Uterus (tissue), 2 donors: ENCODE results near the gene ELL2.

Experiments used
- POLR2A ChIP-seq, 2 donors: fragments of 450-650 bp; IDR thresholded peaks; one replicate each; pipeline ENCODE4 v1.6.1; 2016; ENCODE audit warnings: antibody characterized with exemption in 2 of 2, mild to moderate bottlenecking in 1 of 2, moderate library complexity in 1 of 2
- TF ChIP-seq, protein P1 (sequence below), 4 experiments: fragments of 200-600 bp in 2 of 4; fragments of 450-650 bp in 2 of 4; sonication (generic) in 2 of 4; IDR thresholded peaks; one replicate each; pipeline ENCODE4 v1.5.1; 2016 to 2019; ENCODE audit warnings: antibody characterized with exemption in 4 of 4, mild to moderate bottlenecking in 2 of 4, moderate library complexity in 1 of 4

GRCh38 chr5:95923918-95924544 lies 37.6 kb downstream of the ELL2 start:
- TF ChIP-seq, protein P1, sequence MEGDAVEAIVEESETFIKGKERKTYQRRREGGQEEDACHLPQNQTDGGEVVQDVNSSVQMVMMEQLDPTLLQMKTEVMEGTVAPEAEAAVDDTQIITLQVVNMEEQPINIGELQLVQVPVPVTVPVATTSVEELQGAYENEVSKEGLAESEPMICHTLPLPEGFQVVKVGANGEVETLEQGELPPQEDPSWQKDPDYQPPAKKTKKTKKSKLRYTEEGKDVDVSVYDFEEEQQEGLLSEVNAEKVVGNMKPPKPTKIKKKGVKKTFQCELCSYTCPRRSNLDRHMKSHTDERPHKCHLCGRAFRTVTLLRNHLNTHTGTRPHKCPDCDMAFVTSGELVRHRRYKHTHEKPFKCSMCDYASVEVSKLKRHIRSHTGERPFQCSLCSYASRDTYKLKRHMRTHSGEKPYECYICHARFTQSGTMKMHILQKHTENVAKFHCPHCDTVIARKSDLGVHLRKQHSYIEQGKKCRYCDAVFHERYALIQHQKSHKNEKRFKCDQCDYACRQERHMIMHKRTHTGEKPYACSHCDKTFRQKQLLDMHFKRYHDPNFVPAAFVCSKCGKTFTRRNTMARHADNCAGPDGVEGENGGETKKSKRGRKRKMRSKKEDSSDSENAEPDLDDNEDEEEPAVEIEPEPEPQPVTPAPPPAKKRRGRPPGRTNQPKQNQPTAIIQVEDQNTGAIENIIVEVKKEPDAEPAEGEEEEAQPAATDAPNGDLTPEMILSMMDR (IDR thresholded peaks at IDR 0.05) = no peak
- TF ChIP-seq POLR2A (IDR thresholded peaks at IDR 0.05) = no peak
